Non-pigmented ciliary epithelial cell (primary cell): ENCODE measurements around the gene MYLIP.

Experiments used
- DNase-seq: peaks from one replicate; pipeline ENCODE4 v3.0.0-alpha.2; 2010; ENCODE audit warnings: low read depth

MYLIP gene

GRCh38 chr6:16141514-16141913 lies 12.6 kb downstream of the MYLIP start:
- DNase-seq = no peak

GRCh38 chr6:16145038-16145437 lies 16.2 kb downstream of the MYLIP start:
- no peak for DNase-seq

GRCh38 chr6:16146028-16146427 lies 17.1 kb downstream of the MYLIP start:
- DNase-seq = no peak

GRCh38 chr6:16146527-16146955 lies 17.7 kb downstream of the MYLIP start:
- no peak for DNase-seq

GRCh38 chr6:16148498-16148897 lies 19.6 kb downstream of the MYLIP start:
- no peak for DNase-seq

- DNase-seq = no peak
These were observed 20.4 kb downstream of the MYLIP start for GRCh38 chr6:16149305-16149704.

- no peak for DNase-seq
These were observed 21.2 kb downstream of the MYLIP start for GRCh38 chr6:16150098-16150497.

GRCh38 chr6:16153211-16153820 lies 24.4 kb downstream of the MYLIP start:
- DNase-seq = no peak

GRCh38 chr6:16154904-16155303 lies 26.0 kb downstream of the MYLIP start:
- DNase-seq = no peak

- DNase-seq = no peak
These were observed 28.6 kb downstream of the MYLIP start for GRCh38 chr6:16157492-16157891.

GRCh38 chr6:16157909-16158308 lies 29.0 kb downstream of the MYLIP start:
- no peak for DNase-seq

GRCh38 chr6:16158943-16159557 lies 30.2 kb downstream of the MYLIP start:
- no peak for DNase-seq

GRCh38 chr6:16160794-16161193 lies 31.9 kb downstream of the MYLIP start:
- no peak for DNase-seq

GRCh38 chr6:16162003-16162402 lies 33.1 kb downstream of the MYLIP start:
- DNase-seq = no peak

GRCh38 chr6:16163066-16163465 lies 34.2 kb downstream of the MYLIP start:
- DNase-seq = no peak

GRCh38 chr6:16163535-16164300 lies 34.8 kb downstream of the MYLIP start:
- no peak for DNase-seq

GRCh38 chr6:16165641-16166040 lies 36.8 kb downstream of the MYLIP start:
- DNase-seq = no peak

- no peak for DNase-seq
These were observed 38.2 kb downstream of the MYLIP start for GRCh38 chr6:16166871-16167608.

- DNase-seq = no peak
These were observed 39.2 kb downstream of the MYLIP start for GRCh38 chr6:16168121-16168520.

GRCh38 chr6:16168858-16169257 lies 40.0 kb downstream of the MYLIP start:
- DNase-seq = no peak

- DNase-seq = no peak
These were observed 42.5 kb downstream of the MYLIP start for GRCh38 chr6:16171400-16171799.

GRCh38 chr6:16173167-16173940 lies 44.5 kb downstream of the MYLIP start:
- no peak for DNase-seq
